T-helper 17 cell (primary cell): ENCODE results near the gene DGKB. TPM values are rescaled to one million over a fixed set of nuclear protein-coding genes. Genes with fewer than 3 reads are reported as not detected.

Source experiments
- ATAC-seq: fragments of 150-1000 bp; cut with Tn5 transposase; 2 replicates; pipeline ENCODE4 v1.10.0; 2021; ENCODE audit warnings: mild to moderate bottlenecking, moderate library complexity
- DNase-seq, 3 donors: peaks; one replicate each; pipeline versions ENCODE4 v3.0.0 to v3.0.0-alpha.2; 2020 to 2021
- H3K9me3 ChIP-seq: one replicate; pipeline ENCODE4 v1.7.0; 2013; ENCODE audit warnings: low read length, mild to moderate bottlenecking; ENCODE audit not compliant: control insufficient read depth, poor library complexity, severe bottlenecking
- H3K27ac Mint-ChIP-seq: one replicate; pipeline ENCODE4 v1.8.0; 2022; ENCODE audit warnings: mild to moderate bottlenecking, moderate library complexity, mixed read lengths
- H3K27me3 Mint-ChIP-seq: one replicate; pipeline ENCODE4 v1.8.0; 2022; ENCODE audit warnings: mixed read lengths
- H3K36me3 Mint-ChIP-seq: one replicate; pipeline ENCODE4 v1.8.0; 2022; ENCODE audit warnings: low read depth, mixed read lengths
- H3K4me1 Mint-ChIP-seq: one replicate; pipeline ENCODE4 v1.8.0; 2022; ENCODE audit warnings: mild to moderate bottlenecking, mixed read lengths
- H3K4me3 Mint-ChIP-seq: one replicate; pipeline ENCODE4 v1.8.0; 2022; ENCODE audit warnings: mild to moderate bottlenecking, moderate library complexity, mixed read lengths
- total RNA-seq, 4 donors: library from RNA in 2 of 4; stranded (reverse) in 2 of 4; gene quantifications; one replicate each; pipeline ENCODE4 v1.2.3 and lab custom pipeline; 2022 to 2026

DGKB gene
- total RNA-seq, 2 donors from 2014 or later, result not detected

GRCh38 chr7:14600766-14601367 is 301.7 kb downstream of the DGKB start:
- H3K27ac Mint-ChIP-seq, result no peak overlapping the region
- ATAC-seq, result no peak
- H3K4me3 Mint-ChIP-seq, result no peak overlapping the region
- no peaks in the 10 kb centered on the region for H3K36me3 Mint-ChIP-seq
- no peaks in the 10 kb centered on the region for H3K4me1 Mint-ChIP-seq
- no peak for DNase-seq
- no peaks in the 10 kb centered on the region for H3K9me3 ChIP-seq
- no peaks in the 10 kb centered on the region for H3K27me3 Mint-ChIP-seq

- H3K27me3 Mint-ChIP-seq, result no peaks in the 10 kb centered on the region
- H3K27ac Mint-ChIP-seq, result no peak overlapping the region
- no peaks in the 10 kb centered on the region for H3K9me3 ChIP-seq
- no peaks in the 10 kb centered on the region for H3K36me3 Mint-ChIP-seq
- DNase-seq (no peak), ATAC-seq (no peak)
- H3K4me1 Mint-ChIP-seq, result no peaks in the 10 kb centered on the region
- H3K4me3 Mint-ChIP-seq, result no peak overlapping the region
These were observed 303.6 kb downstream of the DGKB start for GRCh38 chr7:14598978-14599377.

GRCh38 chr7:14596421-14596820 is 306.1 kb downstream of the DGKB start:
- no peaks in the 10 kb centered on the region for H3K9me3 ChIP-seq
- Mint-ChIP-seq H3K27me3 (no peaks in the 10 kb centered on the region), H3K36me3 (no peaks in the 10 kb centered on the region), H3K4me3 (no peak overlapping the region), H3K27ac (no peak overlapping the region), H3K4me1 (no peaks in the 10 kb centered on the region)
- ATAC-seq, result no peak
- no peak for DNase-seq

- Mint-ChIP-seq H3K4me3 (no peak overlapping the region), H3K27ac (no peak overlapping the region), H3K4me1 (no peaks in the 10 kb centered on the region), H3K36me3 (no peaks in the 10 kb centered on the region), H3K27me3 (no peaks in the 10 kb centered on the region)
- H3K9me3 ChIP-seq, result no peaks in the 10 kb centered on the region
- no peak for ATAC-seq
- DNase-seq, result no peak
These were observed 312.3 kb downstream of the DGKB start for GRCh38 chr7:14590206-14590605.

GRCh38 chr7:14585232-14585631 is 317.3 kb downstream of the DGKB start:
- DNase-seq (no peak), ATAC-seq (no peak)
- Mint-ChIP-seq H3K27ac (no peak overlapping the region), H3K4me1 (no peaks in the 10 kb centered on the region), H3K36me3 (no peaks in the 10 kb centered on the region), H3K27me3 (no peaks in the 10 kb centered on the region), H3K4me3 (no peak overlapping the region)
- H3K9me3 ChIP-seq, result no peaks in the 10 kb centered on the region

GRCh38 chr7:14583518-14583917 is 319.0 kb downstream of the DGKB start:
- Mint-ChIP-seq H3K27ac (no peak overlapping the region), H3K36me3 (no peaks in the 10 kb centered on the region), H3K4me1 (no peaks in the 10 kb centered on the region), H3K4me3 (no peak overlapping the region), H3K27me3 (no peaks in the 10 kb centered on the region)
- DNase-seq (no peak), ATAC-seq (no peak)
- no peaks in the 10 kb centered on the region for H3K9me3 ChIP-seq

GRCh38 chr7:14582010-14582409 is 320.5 kb downstream of the DGKB start:
- H3K9me3 ChIP-seq, result no peaks in the 10 kb centered on the region
- Mint-ChIP-seq H3K27me3 (no peaks in the 10 kb centered on the region), H3K36me3 (no peaks in the 10 kb centered on the region), H3K27ac (no peak overlapping the region), H3K4me1 (no peaks in the 10 kb centered on the region), H3K4me3 (no peak overlapping the region)
- DNase-seq, result no peak
- no peak for ATAC-seq

GRCh38 chr7:14579971-14580370 is 322.6 kb downstream of the DGKB start:
- Mint-ChIP-seq H3K36me3 (no peaks in the 10 kb centered on the region), H3K27me3 (no peaks in the 10 kb centered on the region), H3K27ac (no peak overlapping the region), H3K4me1 (no peaks in the 10 kb centered on the region), H3K4me3 (no peak overlapping the region)
- DNase-seq, result no peak
- ATAC-seq, result no peak
- no peaks in the 10 kb centered on the region for H3K9me3 ChIP-seq

- Mint-ChIP-seq H3K27me3 (no peaks in the 10 kb centered on the region), H3K36me3 (no peaks in the 10 kb centered on the region), H3K4me3 (no peak overlapping the region), H3K27ac (no peak overlapping the region), H3K4me1 (no peaks in the 10 kb centered on the region)
- no peaks in the 10 kb centered on the region for H3K9me3 ChIP-seq
- ATAC-seq (no peak), DNase-seq (no peak)
These were observed 326.0 kb downstream of the DGKB start for GRCh38 chr7:14576578-14576977.

GRCh38 chr7:14570750-14571607 is 331.6 kb downstream of the DGKB start:
- Mint-ChIP-seq H3K36me3 (no peaks in the 10 kb centered on the region), H3K27ac (no peak overlapping the region), H3K4me3 (no peak overlapping the region), H3K4me1 (no peaks in the 10 kb centered on the region), H3K27me3 (no peaks in the 10 kb centered on the region)
- H3K9me3 ChIP-seq, result no peaks in the 10 kb centered on the region
- ATAC-seq (no peak), DNase-seq (no peak)

- Mint-ChIP-seq H3K27ac (no peak overlapping the region), H3K4me1 (no peaks in the 10 kb centered on the region), H3K4me3 (no peak overlapping the region), H3K36me3 (no peaks in the 10 kb centered on the region), H3K27me3 (no peaks in the 10 kb centered on the region)
- DNase-seq (no peak), ATAC-seq (no peak)
- no peaks in the 10 kb centered on the region for H3K9me3 ChIP-seq
These were observed 350.5 kb downstream of the DGKB start for GRCh38 chr7:14552060-14552459.

- no peak overlapping the region for H3K4me3 Mint-ChIP-seq
- no peaks in the 10 kb centered on the region for H3K36me3 Mint-ChIP-seq
- DNase-seq (no peak), ATAC-seq (no peak)
- H3K27me3 Mint-ChIP-seq, result no peaks in the 10 kb centered on the region
- no peaks in the 10 kb centered on the region for H3K9me3 ChIP-seq
- H3K27ac Mint-ChIP-seq, result no peak overlapping the region
- no peaks in the 10 kb centered on the region for H3K4me1 Mint-ChIP-seq
These were observed 351.2 kb downstream of the DGKB start for GRCh38 chr7:14551310-14551709.

- H3K27me3 Mint-ChIP-seq, result no peaks in the 10 kb centered on the region
- no peaks in the 10 kb centered on the region for H3K4me1 Mint-ChIP-seq
These were observed 359.9 kb downstream of the DGKB start for GRCh38 chr7:14542624-14543023.

GRCh38 chr7:14521183-14521582 is 381.4 kb downstream of the DGKB start:
- no peaks in the 10 kb centered on the region for H3K27me3 Mint-ChIP-seq
- no peaks in the 10 kb centered on the region for H3K9me3 ChIP-seq
- H3K36me3 Mint-ChIP-seq, result no peaks in the 10 kb centered on the region
- H3K4me1 Mint-ChIP-seq, result no peaks in the 10 kb centered on the region
- no peak overlapping the region for H3K4me3 Mint-ChIP-seq
- no peak overlapping the region for H3K27ac Mint-ChIP-seq
- DNase-seq (no peak), ATAC-seq (no peak)

More at GRCh38 chr7:14542624-14543023, 359.9 kb downstream of the DGKB start:
- ATAC-seq (no peak), DNase-seq (no peak)
- H3K27ac Mint-ChIP-seq, result no peak overlapping the region
- H3K4me3 Mint-ChIP-seq, result no peak overlapping the region
- no peaks in the 10 kb centered on the region for H3K9me3 ChIP-seq
- no peaks in the 10 kb centered on the region for H3K36me3 Mint-ChIP-seq
